HG03066 (cell line): ENCODE measurements around the gene GPX5.
"Not testable (repeated sequence)": the region's sequence is repeated elsewhere in the genome, so short reads cannot be mapped to it uniquely, and the experiment has no call there.

ENCODE experiments used
- ATAC-seq: cut with Tn5 transposase; IDR thresholded peaks from one replicate; pipeline ENCODE4 v1.9.1; 2021; ENCODE audit warnings: low read depth; ENCODE audit not compliant: unreplicated experiment

GPX5 gene, protein sequence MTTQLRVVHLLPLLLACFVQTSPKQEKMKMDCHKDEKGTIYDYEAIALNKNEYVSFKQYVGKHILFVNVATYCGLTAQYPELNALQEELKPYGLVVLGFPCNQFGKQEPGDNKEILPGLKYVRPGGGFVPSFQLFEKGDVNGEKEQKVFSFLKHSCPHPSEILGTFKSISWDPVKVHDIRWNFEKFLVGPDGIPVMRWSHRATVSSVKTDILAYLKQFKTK

GRCh38 chr6:28525496-28526039 is at the start of gene GPX5:
GPX5 (plus strand) TSS chr6:28525881; CDS start chr6:28526014, 133 bp downstream.
- no peak for ATAC-seq

DNA sequence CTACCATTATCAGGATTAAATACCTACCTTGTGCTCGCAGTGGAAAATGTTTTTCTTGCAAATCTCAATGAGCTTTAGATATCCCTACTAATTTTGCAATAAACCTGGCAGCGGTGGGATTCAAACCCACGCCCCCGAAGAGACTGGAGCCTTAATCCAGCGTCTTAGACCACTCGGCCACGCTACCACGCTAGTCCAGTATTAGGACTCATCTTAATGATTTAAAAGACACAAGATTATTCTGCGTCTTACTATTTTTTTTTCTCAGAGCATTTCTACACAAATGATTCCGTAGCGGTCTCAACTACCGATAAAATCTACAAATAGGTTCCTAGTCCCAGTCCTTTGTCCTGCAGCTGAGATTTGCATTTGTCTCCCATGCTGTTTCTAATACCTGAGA is 47.2 kb upstream of the GPX5 start:
- ATAC-seq, result no peak

GRCh38 chr6:28480253-28480932 is 45.3 kb upstream of the GPX5 start:
- ATAC-seq, result no peak

DNA sequence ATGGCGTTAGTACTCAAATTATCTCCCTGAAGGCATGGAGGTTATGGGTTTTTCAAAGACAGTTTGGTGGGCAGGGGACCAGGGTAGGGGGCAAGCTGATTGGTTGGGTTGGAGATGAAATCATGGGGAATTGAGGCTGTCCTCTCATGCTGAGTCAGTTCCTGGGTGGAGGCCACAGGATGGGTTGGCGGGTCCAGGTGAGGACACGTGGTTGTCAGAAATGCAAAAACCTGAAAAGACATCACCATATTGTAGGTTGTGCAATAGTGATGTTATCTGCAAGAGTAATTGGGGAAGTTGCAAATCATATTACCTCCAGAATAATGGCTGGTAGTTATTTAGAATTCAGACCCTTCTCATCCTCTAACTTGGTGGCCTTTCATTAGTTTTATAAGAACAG is 40.2 kb upstream of the GPX5 start:
- ATAC-seq, result no peak

DNA sequence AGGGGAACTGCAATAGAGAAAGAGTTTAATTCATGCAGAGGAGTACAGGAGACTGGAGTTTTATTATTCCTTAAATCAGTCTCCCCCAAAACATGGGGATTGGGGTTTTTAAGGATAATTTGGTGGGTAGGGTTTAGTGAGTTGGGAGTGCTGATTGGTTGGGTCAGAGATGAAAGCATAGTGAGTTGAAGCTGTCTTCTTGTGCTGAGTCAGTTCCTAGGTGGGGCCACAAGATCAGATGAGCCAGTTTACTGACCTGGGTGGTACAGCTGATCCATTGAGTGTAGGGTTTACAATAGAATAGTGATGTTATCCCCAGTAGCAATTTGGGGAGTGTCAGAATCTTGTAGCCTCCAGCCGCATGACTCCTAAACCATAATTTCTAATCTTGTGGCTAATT is 39.1 kb upstream of the GPX5 start:
- no peak for ATAC-seq

DNA sequence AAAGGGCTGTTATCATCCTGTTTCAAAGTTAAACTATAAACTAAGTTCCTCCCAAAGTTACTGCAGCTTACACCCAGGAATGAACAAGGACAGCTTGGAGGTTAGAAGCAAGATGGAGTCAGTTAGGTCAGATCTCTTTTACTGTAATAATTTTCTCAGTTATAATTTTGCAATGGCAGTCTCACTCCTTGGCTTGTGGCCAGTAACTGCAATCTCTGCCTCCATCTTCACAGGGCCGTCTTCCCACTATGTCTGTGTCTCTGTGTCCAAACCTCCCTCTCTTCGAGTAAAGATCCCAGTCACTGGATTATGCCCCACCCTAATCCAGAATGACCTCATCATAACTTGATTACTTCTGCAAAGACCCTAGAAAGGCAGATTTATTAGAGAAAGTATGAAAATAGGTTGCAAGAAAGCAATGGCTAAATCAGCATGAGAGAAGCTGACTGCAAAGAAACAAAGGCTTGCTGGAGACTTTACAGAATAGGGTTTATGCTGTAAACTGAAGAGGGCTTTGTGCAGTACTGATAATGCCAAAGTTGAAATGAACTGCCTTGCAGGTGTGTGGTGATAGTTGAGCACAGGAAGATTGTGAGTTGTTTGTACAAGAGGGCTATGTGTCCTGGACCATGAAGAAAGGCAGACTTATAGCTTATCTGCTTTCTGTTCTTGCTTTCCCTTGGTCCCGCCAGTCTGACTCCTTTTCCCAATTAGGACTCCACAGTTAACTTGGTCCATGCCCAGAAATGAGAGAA is 38.5 kb upstream of the GPX5 start:
- ATAC-seq, result no peak

DNA sequence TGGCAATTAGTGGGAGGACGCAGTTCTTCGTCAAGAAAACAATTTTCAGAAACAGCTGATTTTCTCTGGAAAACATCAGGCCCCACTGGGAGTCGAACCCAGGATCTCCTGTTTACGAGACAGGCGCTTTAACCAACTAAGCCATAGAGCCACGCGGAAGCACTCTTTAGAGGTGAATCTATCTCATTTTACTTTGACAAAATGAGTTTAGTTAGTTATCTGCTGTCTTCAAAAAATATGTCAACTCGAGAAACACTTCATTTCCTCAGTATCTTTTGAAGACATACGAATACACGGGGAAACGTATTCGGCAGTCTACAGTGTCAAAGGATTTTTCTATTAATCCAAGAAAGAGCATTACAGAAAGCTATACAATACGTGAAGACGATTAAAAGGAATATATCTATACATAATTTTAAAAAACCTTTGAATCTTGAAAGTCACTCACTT is 36.7 kb upstream of the GPX5 start:
- ATAC-seq, result no peak

DNA sequence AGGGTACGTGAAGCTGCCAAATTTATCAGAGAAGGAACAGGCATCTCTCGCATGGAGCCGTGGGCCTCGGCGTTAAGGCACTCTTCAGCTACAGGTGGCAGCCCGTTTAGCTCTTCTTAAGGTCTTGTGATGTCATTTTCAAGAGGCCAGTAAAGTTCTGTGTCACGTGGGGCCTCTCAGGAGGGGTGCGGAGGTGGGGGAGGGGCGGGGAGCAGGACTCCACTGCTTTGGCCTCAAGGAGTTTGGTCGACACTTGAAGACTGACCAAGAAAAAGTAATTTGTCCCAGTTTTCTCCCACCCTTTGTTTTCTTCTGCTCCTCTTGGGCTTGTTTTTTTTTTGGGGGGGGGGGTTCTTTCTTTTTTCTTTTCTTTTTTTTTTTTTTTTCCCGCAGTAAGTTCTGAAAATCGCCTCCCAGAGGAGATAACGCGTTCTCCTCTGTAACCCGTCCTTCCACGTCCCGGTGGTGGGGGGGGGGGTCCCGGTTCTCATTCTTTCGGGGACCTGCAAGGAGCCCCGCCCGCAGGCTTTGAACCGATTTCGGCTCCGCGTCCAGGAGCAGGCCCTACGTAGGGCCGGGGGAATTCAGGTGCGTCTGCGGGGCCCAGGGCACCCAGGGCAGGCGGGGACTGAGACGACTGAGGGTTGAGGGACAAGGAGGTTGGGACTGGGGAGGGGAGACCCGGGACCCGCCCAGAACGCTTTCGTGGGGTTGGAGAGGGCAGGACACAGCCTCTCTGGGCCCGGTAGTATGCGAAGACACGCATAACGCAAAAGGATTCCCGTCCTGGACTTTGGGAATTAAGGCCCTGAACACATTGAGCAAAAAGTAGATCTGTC is 36.1 kb upstream of the GPX5 start:
- ATAC-seq, result no peak

- no peak for ATAC-seq
These were observed 35.3 kb upstream of the GPX5 start for GRCh38 chr6:28490205-28490890.

DNA sequence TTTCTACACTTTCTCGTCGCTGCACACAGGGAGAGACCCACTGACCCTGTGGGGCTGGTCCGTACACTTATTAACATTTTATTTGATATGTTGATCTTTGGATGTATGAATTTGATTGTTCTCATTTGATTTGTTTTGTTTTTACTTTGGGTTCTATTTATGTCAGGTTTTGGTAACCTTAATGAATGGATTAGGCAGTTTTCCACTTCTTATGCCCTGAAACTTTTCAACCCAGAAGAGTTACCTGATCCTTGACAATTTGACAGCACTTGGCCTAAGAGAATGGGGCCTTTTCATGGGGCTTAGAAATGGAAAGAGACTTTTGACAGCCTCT is 33.7 kb upstream of the GPX5 start:
- ATAC-seq, result no peak

DNA sequence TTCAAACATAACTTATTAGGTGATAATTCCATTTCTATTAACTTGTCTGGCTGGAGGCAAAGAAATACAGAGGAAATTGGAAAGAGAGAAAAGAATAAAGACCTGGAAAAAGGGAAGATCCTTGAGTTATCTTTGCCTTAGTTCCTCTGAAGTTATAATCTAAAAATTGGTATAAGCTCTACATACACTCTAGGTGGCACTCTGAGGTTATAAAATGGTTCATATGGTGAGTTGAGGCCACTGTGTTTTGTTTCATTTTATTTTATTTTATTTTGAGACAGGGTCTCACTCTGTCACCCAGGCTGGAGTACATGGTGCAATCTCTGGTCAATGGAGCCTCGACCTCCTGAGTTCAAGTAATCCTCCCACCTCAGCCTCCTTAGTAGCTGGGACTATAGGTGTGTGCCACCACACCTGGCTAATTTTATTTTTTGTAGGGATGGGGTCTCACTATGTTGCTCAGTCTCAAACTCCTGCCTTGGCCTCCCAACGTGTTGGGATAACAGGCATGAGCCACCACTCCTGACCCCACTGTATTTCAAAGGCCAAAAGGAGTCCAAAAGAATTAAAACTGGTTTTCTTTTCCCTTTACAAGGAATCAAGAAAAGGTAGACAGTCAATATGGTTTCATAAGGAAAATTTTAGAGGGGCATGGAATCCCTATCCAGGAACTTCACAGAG is 29.4 kb upstream of the GPX5 start:
- no peak for ATAC-seq

- ATAC-seq, result no peak
These were observed 28.4 kb upstream of the GPX5 start for GRCh38 chr6:28497306-28497705.

DNA sequence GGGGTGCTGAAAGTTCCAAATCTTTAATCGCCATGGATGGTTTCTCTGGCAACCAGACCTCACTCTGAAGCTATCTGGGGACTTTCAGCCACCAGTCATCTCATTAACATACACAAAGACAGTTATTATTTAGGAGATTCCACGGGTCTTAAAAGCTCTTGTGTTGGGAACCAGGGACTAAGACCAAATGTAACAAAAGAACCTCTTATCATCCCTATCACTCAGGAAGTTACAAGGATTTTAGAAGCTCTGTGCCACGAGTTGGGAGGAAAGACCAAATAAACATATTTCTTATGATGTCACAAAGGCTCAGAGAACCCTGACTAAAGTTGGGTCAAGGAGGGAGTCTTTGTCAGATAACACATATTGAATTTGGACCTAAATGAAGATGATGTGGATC is 27.8 kb upstream of the GPX5 start:
- ATAC-seq, result no peak

DNA sequence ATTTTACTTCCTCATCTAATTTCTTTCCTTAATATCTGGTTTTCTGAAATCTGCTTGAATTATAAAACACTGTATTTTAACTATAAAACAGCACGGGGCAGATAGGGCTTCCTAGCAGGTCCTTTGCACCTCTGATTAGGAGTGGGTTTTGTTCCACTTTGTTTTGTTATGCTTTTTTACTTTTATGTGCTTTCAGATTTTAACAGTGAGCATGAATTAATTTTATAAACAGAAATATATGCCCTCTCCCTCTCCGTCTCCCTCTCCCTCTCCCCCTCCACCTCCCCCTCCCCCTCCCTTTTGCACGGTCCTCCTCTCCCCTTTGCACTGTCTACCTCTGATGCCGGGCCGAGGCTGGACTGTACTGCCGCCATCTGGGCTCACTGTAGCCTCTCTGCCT is 24.4 kb upstream of the GPX5 start:
- ATAC-seq, result no peak

GRCh38 chr6:28502136-28502535 is 23.5 kb upstream of the GPX5 start:
- not testable (repeated sequence) for ATAC-seq

- not testable (repeated sequence) for ATAC-seq
These were observed 22.9 kb upstream of the GPX5 start for GRCh38 chr6:28502709-28503305.

- ATAC-seq, result no peak
These were observed 19.9 kb upstream of the GPX5 start for GRCh38 chr6:28505733-28506132.

- ATAC-seq, result no peak
These were observed 18.7 kb upstream of the GPX5 start for GRCh38 chr6:28506807-28507475.
